ENCODE measurements around the gene OSBPL3.

The OSBPL3 gene

GRCh38 chr7:24842449-24843241 lies 137.3 kb downstream of the OSBPL3 start (continued):
- no peak for TF ChIP-seq ZNF146 (tag by site-specific recombination; IDR thresholded peaks at IDR 0.05)
- TF ChIP-seq ZNF76 (tag by site-specific recombination; IDR thresholded peaks at IDR 0.05; ENCODE audit: borderline replicate concordance, low read depth), result no peak
- no peak for TF ChIP-seq KLF16 (tag by site-specific recombination; IDR thresholded peaks at IDR 0.05)
- no peak for TF ChIP-seq ZNF645 (tag by site-specific recombination; IDR thresholded peaks at IDR 0.05)
- TF ChIP-seq ZNF121 (tag by site-specific recombination; IDR thresholded peaks at IDR 0.05), result no peak

DNA sequence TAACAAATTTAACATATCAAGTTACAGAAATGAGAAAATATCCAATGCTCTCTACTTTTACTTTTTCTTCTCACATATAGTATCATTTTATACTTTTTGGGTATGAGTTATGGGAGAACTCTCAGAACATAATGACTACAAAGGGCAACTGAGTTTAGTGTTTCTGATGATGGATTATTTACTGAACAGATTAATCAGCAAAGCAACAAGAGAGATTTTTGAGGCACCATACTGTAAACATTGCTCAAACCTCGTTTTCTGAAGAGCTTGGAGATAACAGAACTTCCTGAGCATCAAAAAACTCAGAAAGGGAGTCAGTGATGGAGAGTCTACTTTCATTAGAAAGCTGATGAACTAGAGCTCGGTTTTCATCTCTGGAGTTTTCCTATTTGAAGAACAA lies 137.9 kb downstream of the OSBPL3 start:
- H3K4me3 ChIP-seq (ENCODE audit: low read depth, low read length), result no peak overlapping the region
- TF ChIP-seq ZNF510 (tag by site-specific recombination; IDR thresholded peaks at IDR 0.05; ENCODE audit: insufficient replicate concordance) (no peak), MYNN (tag by site-specific recombination; IDR thresholded peaks at IDR 0.05; ENCODE audit: borderline replicate concordance) (no peak), ZNF280C (tag by site-specific recombination; IDR thresholded peaks at IDR 0.05) (no peak), ZNF624 (tag by site-specific recombination; IDR thresholded peaks at IDR 0.05) (no peak), SP7 (tag by site-specific recombination; IDR thresholded peaks at IDR 0.05) (no peak), ZNF274 (IDR thresholded peaks at IDR 0.05; ENCODE audit: low read length) (no peak), ZNF274 (tag by site-specific recombination; IDR thresholded peaks at IDR 0.05; ENCODE audit: borderline replicate concordance) (no peak), ZNF707 (tag by site-specific recombination; IDR thresholded peaks at IDR 0.05) (no peak), ZBTB17 (tag by site-specific recombination; IDR thresholded peaks at IDR 0.05) (no peak), ZNF843 (tag by site-specific recombination; IDR thresholded peaks at IDR 0.05) (no peak), ZNF155 (tag by site-specific recombination; IDR thresholded peaks at IDR 0.05) (no peak), GLI2 (tag by site-specific recombination; IDR thresholded peaks at IDR 0.05; ENCODE audit: borderline replicate concordance, low read depth) (no peak)
- TF ChIP-seq, protein P1, sequence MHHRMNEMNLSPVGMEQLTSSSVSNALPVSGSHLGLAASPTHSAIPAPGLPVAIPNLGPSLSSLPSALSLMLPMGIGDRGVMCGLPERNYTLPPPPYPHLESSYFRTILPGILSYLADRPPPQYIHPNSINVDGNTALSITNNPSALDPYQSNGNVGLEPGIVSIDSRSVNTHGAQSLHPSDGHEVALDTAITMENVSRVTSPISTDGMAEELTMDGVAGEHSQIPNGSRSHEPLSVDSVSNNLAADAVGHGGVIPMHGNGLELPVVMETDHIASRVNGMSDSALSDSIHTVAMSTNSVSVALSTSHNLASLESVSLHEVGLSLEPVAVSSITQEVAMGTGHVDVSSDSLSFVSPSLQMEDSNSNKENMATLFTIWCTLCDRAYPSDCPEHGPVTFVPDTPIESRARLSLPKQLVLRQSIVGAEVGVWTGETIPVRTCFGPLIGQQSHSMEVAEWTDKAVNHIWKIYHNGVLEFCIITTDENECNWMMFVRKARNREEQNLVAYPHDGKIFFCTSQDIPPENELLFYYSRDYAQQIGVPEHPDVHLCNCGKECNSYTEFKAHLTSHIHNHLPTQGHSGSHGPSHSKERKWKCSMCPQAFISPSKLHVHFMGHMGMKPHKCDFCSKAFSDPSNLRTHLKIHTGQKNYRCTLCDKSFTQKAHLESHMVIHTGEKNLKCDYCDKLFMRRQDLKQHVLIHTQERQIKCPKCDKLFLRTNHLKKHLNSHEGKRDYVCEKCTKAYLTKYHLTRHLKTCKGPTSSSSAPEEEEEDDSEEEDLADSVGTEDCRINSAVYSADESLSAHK (tag by site-specific recombination; IDR thresholded peaks at IDR 0.05), result no peak
- TF ChIP-seq, protein P2, sequence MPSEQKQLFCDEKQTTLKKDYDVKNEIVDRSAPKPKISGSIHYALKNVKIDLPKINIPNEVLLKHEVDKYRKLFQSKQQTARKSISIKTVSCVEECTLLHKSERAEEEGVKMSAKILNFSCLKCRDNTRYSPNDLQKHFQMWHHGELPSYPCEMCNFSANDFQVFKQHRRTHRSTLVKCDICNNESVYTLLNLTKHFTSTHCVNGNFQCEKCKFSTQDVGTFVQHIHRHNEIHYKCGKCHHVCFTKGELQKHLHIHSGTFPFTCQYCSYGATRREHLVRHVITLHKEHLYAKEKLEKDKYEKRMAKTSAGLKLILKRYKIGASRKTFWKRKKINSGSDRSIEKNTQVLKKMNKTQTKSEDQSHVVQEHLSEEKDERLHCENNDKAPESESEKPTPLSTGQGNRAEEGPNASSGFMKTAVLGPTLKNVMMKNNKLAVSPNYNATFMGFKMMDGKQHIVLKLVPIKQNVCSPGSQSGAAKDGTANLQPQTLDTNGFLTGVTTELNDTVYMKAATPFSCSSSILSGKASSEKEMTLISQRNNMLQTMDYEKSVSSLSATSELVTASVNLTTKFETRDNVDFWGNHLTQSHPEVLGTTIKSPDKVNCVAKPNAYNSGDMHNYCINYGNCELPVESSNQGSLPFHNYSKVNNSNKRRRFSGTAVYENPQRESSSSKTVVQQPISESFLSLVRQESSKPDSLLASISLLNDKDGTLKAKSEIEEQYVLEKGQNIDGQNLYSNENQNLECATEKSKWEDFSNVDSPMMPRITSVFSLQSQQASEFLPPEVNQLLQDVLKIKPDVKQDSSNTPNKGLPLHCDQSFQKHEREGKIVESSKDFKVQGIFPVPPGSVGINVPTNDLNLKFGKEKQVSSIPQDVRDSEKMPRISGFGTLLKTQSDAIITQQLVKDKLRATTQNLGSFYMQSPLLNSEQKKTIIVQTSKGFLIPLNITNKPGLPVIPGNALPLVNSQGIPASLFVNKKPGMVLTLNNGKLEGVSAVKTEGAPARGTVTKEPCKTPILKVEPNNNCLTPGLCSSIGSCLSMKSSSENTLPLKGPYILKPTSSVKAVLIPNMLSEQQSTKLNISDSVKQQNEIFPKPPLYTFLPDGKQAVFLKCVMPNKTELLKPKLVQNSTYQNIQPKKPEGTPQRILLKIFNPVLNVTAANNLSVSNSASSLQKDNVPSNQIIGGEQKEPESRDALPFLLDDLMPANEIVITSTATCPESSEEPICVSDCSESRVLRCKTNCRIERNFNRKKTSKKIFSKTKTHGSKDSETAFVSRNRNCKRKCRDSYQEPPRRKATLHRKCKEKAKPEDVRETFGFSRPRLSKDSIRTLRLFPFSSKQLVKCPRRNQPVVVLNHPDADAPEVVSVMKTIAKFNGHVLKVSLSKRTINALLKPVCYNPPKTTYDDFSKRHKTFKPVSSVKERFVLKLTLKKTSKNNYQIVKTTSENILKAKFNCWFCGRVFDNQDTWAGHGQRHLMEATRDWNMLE (tag by site-specific recombination; conservative IDR thresholded peaks at IDR 0.05; ENCODE audit: low read depth), result no peak
- H3K9me3 ChIP-seq (ENCODE audit: control insufficient read depth, insufficient read depth, low read depth, low read length), result no peaks in the 10 kb centered on the region
- H3K36me3 ChIP-seq (ENCODE audit: control insufficient read depth in 2 of 2, insufficient read depth in 1 of 2, low read length in 2 of 2), result peaks cover 3 to 11% of the 10 kb centered on the region in 2 experiments
- POLR2A ChIA-PET, result no interaction called here
- no peaks in the 10 kb centered on the region for H3K4me1 ChIP-seq (ENCODE audit: control insufficient read depth, insufficient read depth, low read length)
- CTCF ChIA-PET, result no interaction called here
- H3K27ac ChIP-seq (ENCODE audit: extremely low read depth, low read depth, low read length), result no peak overlapping the region

Measured in HEK293 (cell line).